IMR-90 (cell line): ENCODE measurements around the gene DOCK1. TPM values are rescaled to one million over a fixed set of nuclear protein-coding genes. Genes with fewer than 3 reads are reported as not detected.

Experiments
- ATAC-seq: fragments of 200-7000 bp; cut with Tn5 transposase; 2 replicates; pipeline ENCODE4 v1.9.1; 2020; ENCODE audit warnings: low read depth, mild to moderate bottlenecking, moderate library complexity
- BruUV-seq: library from RNA; stranded (reverse); fragments of 400-500 nt; replicated peaks from 2 replicates; lab custom pipeline; 2021; lab: Mats Ljungman, UMichigan
- CTCF ChIA-PET: fragments of 300-600 bp; formaldehyde crosslinking; extraction: SDS; loops from one replicate; lab custom pipeline; 2021; ENCODE audit warnings: antibody characterized with exemption; lab: Yijun Ruan, JAX
- POLR2A ChIA-PET: fragments of 300-600 bp; sonication (Branson Sonifier 250); formaldehyde crosslinking; loops from one replicate; lab custom pipeline; 2022; ENCODE audit warnings: antibody characterized with exemption; ENCODE audit not compliant: unreplicated experiment; lab: Charles Lee
- DNase-seq: peaks from one replicate; pipeline ENCODE4 v3.0.0; 2013
- H2AFZ ChIP-seq: replicated peaks from 2 replicates; pipeline ENCODE3; 2013; ENCODE audit warnings: low read length, mild to moderate bottlenecking; ENCODE audit not compliant: poor library complexity
- H2AK5ac ChIP-seq: 2 replicates; pipeline ENCODE4 v1.6.1; 2013; ENCODE audit warnings: low read depth, low read length, inconsistent platforms
- H2AK9ac ChIP-seq: replicated peaks from 2 replicates; pipeline ENCODE3; 2013; ENCODE audit warnings: mild to moderate bottlenecking, low read depth, low read length, moderate library complexity; ENCODE audit not compliant: poor library complexity
- H2BK120ac ChIP-seq: 2 replicates; pipeline ENCODE4 v1.6.1; 2013; ENCODE audit warnings: low read depth, low read length, inconsistent platforms
- H2BK15ac ChIP-seq: 3 replicates; pipeline ENCODE4 v1.6.1; 2013; ENCODE audit warnings: low read depth, low read length, inconsistent platforms
- H2BK20ac ChIP-seq: 2 replicates; pipeline ENCODE4 v1.6.1; 2013; ENCODE audit warnings: low read depth, mild to moderate bottlenecking, inconsistent platforms, low read length, moderate library complexity
- H2BK5ac ChIP-seq: 2 replicates; pipeline ENCODE4 v1.6.1; 2013; ENCODE audit warnings: mild to moderate bottlenecking, low read depth, low read length, inconsistent platforms; ENCODE audit not compliant: poor library complexity, severe bottlenecking
- H3K14ac ChIP-seq: replicated peaks from 2 replicates; pipeline ENCODE4 v1.6.1; 2013; ENCODE audit warnings: low read depth, low read length, inconsistent platforms
- H3K18ac ChIP-seq: 2 replicates; pipeline ENCODE4 v1.6.1; 2013; ENCODE audit warnings: low read depth, low read length, control low read depth
- H3K23ac ChIP-seq: 2 replicates; pipeline ENCODE4 v1.6.1; 2013; ENCODE audit warnings: low read depth, low read length, inconsistent platforms
- H3K27ac ChIP-seq: 2 replicates; pipeline ENCODE4 v1.5.1; 2013; ENCODE audit warnings: mild to moderate bottlenecking, control low read depth, low read length; ENCODE audit not compliant: insufficient read depth
- H3K27me3 ChIP-seq: 2 replicates; pipeline ENCODE4 v1.6.1; 2013; ENCODE audit warnings: low read length; ENCODE audit not compliant: control insufficient read depth, insufficient read depth
- H3K36me3 ChIP-seq: 2 replicates; pipeline ENCODE4 v1.6.1; 2013; ENCODE audit warnings: low read length, mixed read lengths; ENCODE audit not compliant: control insufficient read depth, insufficient read depth
- H3K4ac ChIP-seq: 2 replicates; pipeline ENCODE4 v1.6.1; 2013; ENCODE audit warnings: low read depth, low read length, inconsistent platforms
- H3K4me1 ChIP-seq: 2 replicates; pipeline ENCODE4 v1.6.1; 2013; ENCODE audit warnings: low read length, mixed read lengths; ENCODE audit not compliant: control insufficient read depth, insufficient read depth
- H3K4me2 ChIP-seq: 2 replicates; pipeline ENCODE4 v1.6.1; 2013; ENCODE audit warnings: low read depth, mild to moderate bottlenecking, control low read depth, low read length, moderate library complexity
- H3K4me3 ChIP-seq: 2 replicates; pipeline ENCODE4 v1.5.1; 2013; ENCODE audit warnings: low read depth, mild to moderate bottlenecking, control low read depth, low read length, moderate library complexity; ENCODE audit not compliant: insufficient read depth
- H3K56ac ChIP-seq: 2 replicates; pipeline ENCODE4 v1.6.1; 2013; ENCODE audit warnings: low read length, inconsistent platforms; ENCODE audit not compliant: insufficient read depth; ENCODE audit errors: extremely low read depth
- H3K79me1 ChIP-seq, 2 experiments: 2 replicates each; pipeline ENCODE4 v1.6.1; 2013; ENCODE audit warnings: low read length in 2 of 2, inconsistent platforms in 1 of 2, low read depth in 1 of 2
- H3K9ac ChIP-seq: 2 replicates; pipeline ENCODE4 v1.6.1; 2013; ENCODE audit warnings: low read depth, low read length, control low read depth
- H3K9me1 ChIP-seq: 2 replicates; pipeline ENCODE4 v1.6.1; 2013; ENCODE audit warnings: low read length, inconsistent platforms; ENCODE audit not compliant: insufficient read depth
- H3K9me3 ChIP-seq: 2 replicates; pipeline ENCODE4 v1.6.1; 2013; ENCODE audit warnings: low read length; ENCODE audit not compliant: control insufficient read depth, insufficient read depth
- H4K20me1 ChIP-seq: 2 replicates; pipeline ENCODE4 v1.6.1; 2013; ENCODE audit warnings: low read length, inconsistent platforms; ENCODE audit not compliant: insufficient read depth
- H4K5ac ChIP-seq: 2 replicates; pipeline ENCODE4 v1.6.1; 2013; ENCODE audit warnings: mild to moderate bottlenecking, low read depth, low read length, control low read depth
- H4K8ac ChIP-seq, 2 experiments: 2 replicates each; pipeline ENCODE4 v1.6.1; 2013; ENCODE audit warnings: low read depth in 2 of 2, low read length in 2 of 2, control low read depth in 1 of 2, inconsistent platforms in 1 of 2
- H4K91ac ChIP-seq: 2 replicates; pipeline ENCODE4 v1.6.1; 2013; ENCODE audit warnings: low read depth, low read length, inconsistent platforms; ENCODE audit not compliant: insufficient read depth
- CTCF ChIP-seq: conservative IDR thresholded peaks from 2 replicates; pipeline ENCODE4 v1.5.1; 2012; ENCODE audit warnings: mild to moderate bottlenecking, low read depth, low read length, improper control_type of control experiment
- MAFK ChIP-seq: IDR thresholded peaks from 2 replicates; pipeline ENCODE4 v1.6.1; 2012; ENCODE audit warnings: low read depth, low read length, improper control_type of control experiment
- NFE2L2 ChIP-seq: fragments of 150-350 bp; IDR thresholded peaks from 2 replicates; pipeline ENCODE4 v1.6.1; 2016; ENCODE audit warnings: low read depth, mild to moderate bottlenecking, low read length
- RAD21 ChIP-seq: IDR thresholded peaks from 2 replicates; pipeline ENCODE4 v1.6.1; 2012; ENCODE audit warnings: low read length, improper control_type of control experiment
- RFX5 ChIP-seq: IDR thresholded peaks from 2 replicates; pipeline ENCODE4 v1.8.0; 2012; ENCODE audit warnings: low read depth, mild to moderate bottlenecking, low read length, moderate library complexity
- WGBS, 2 experiments: methylation state at CpG; one replicate each; pipeline versions ENCODE4 v1.1.5 to v1.1.7; 2013; ENCODE audit warnings: missing lambda C conversion rate in 2 of 2; ENCODE audit not compliant: insufficient read length in 1 of 2; ENCODE audit errors: extremely low coverage in 2 of 2; 5-methylcytosine and 5-hydroxymethylcytosine counted together
- dilution Hi-C: fragments of 300-500 bp; cut with HindIII; formaldehyde crosslinking; loops from one replicate; pipeline ENCODE4 v1.14.3; 2018; ENCODE audit warnings: low sequenced_read_pairs; ENCODE audit not compliant: unreplicated experiment
- in situ Hi-C: fragments of 300-500 bp; cut with MboI; formaldehyde crosslinking; loops from 3 replicates; pipeline ENCODE4 v1.14.3; 2019; ENCODE audit warnings: low sequenced_read_pairs, inconsistent platforms, mixed read lengths
- intact Hi-C: fragments of 100-400 bp; cut with micrococcal nuclease; formaldehyde crosslinking; loops from 2 replicates; pipeline ENCODE4 v1.10.0; 2022
- polyA plus RNA-seq, 3 experiments: library from polyadenylated mRNA; depleted of rRNA; stranded (reverse); fragments of >200 nt; gene quantifications; 2 replicates each; pipeline ENCODE4 v1.2.3, GENCODE V29; 2012; ENCODE audit warnings: low replicate concordance in 1 of 3
- total RNA-seq: library from RNA; depleted of rRNA; stranded (reverse); fragments of >200 nt; gene quantifications from 2 replicates; pipeline ENCODE4 v1.2.3, GENCODE V29; 2012

DOCK1 gene
- total and polyA plus RNA-seq, 2 of the 4 experiments (the other 2 are of a cell fraction): 28.2 to 71.0 TPM

GRCh38 chr10:127234306-127234800, 329.1 kb downstream of the DOCK1 start:
- Histone ChIP-seq H3K36me3 (no peaks in the 10 kb centered on the region), H3K18ac (no peak overlapping the region), H2AK9ac (no peak overlapping the region), H3K23ac (no peak overlapping the region), H2AK5ac (no peak overlapping the region), H3K4ac (no peak overlapping the region), H3K9me3 (no peaks in the 10 kb centered on the region), H3K27ac (no peak overlapping the region), H4K91ac (no peak overlapping the region), H3K9me1 (no peaks in the 10 kb centered on the region), H3K14ac (no peak overlapping the region), H2AFZ (no peak overlapping the region), H2BK15ac (no peak overlapping the region), H3K79me1 (peaks cover 0 to 9% of the 10 kb centered on the region in 2 experiments; a peak in 2 of 4 replicates), H3K27me3 (no peaks in the 10 kb centered on the region), H4K5ac (no peak overlapping the region), H3K4me1 (peaks cover 5% of the 10 kb centered on the region; the same call in 1 of the 2 replicates), H4K20me1 (no peaks in the 10 kb centered on the region), H2BK120ac (no peak overlapping the region), H3K4me2 (no peak overlapping the region), H3K56ac (no peak overlapping the region), H2BK20ac (no peak overlapping the region), H2BK5ac (no peak overlapping the region), H3K9ac (no peak overlapping the region), H4K8ac (no peak overlapping the region), H3K4me3 (no peak overlapping the region)
- intact Hi-C loops (no loop called here), dilution Hi-C loops (no loop called here), in situ Hi-C loops (no loop called here)
- TF ChIP-seq MAFK (no peak), CTCF (no peak), RFX5 (no peak), NFE2L2 (no peak), RAD21 (no peak)
- CTCF ChIA-PET: no interaction called here
- ATAC-seq (no peak), DNase-seq (no peak)
- BruUV-seq: no TSS peak
- POLR2A ChIA-PET: no interaction called here
- WGBS, 2 experiments: no CpG with 5 or more reads among the region's 1 CpG
